HG03066 (cell line): Measurements from ENCODE around the gene PTPRR.
"Not testable (repeated sequence)": the region's sequence is repeated elsewhere in the genome, so short reads cannot be mapped to it uniquely, and the experiment has no call there.

Source experiments
- ATAC-seq: cut with Tn5 transposase; IDR thresholded peaks from one replicate; pipeline ENCODE4 v1.9.1; 2021; ENCODE audit warnings: low read depth; ENCODE audit not compliant: unreplicated experiment

PTPRR gene

GRCh38 chr12:70842136-70842535 is 78.4 kb downstream of the PTPRR start:
- no peak for ATAC-seq

GRCh38 chr12:70840656-70841350 is 79.7 kb downstream of the PTPRR start:
- no peak for ATAC-seq

- ATAC-seq, result no peak
Measured at GRCh38 chr12:70839544-70839943, 81.0 kb downstream of the PTPRR start.

GRCh38 chr12:70838127-70838526 is 82.4 kb downstream of the PTPRR start:
- no peak for ATAC-seq

- no peak for ATAC-seq
Measured at GRCh38 chr12:70837026-70837425, 83.5 kb downstream of the PTPRR start.

- ATAC-seq, result no peak
Measured at GRCh38 chr12:70835948-70836347, 84.6 kb downstream of the PTPRR start.

- no peak for ATAC-seq
Measured at GRCh38 chr12:70831543-70831942, 89.0 kb downstream of the PTPRR start.

- no peak for ATAC-seq
Measured at GRCh38 chr12:70830221-70831061, 90.1 kb downstream of the PTPRR start.

- no peak for ATAC-seq
Measured at GRCh38 chr12:70829070-70829469, 91.5 kb downstream of the PTPRR start.

- ATAC-seq, result no peak
Measured at GRCh38 chr12:70828351-70828750, 92.2 kb downstream of the PTPRR start.

- ATAC-seq, result no peak
Measured at GRCh38 chr12:70826156-70826555, 94.4 kb downstream of the PTPRR start.

GRCh38 chr12:70824511-70824910 is 96.0 kb downstream of the PTPRR start:
- no peak for ATAC-seq

- no peak for ATAC-seq
Measured at GRCh38 chr12:70823182-70823976, 97.2 kb downstream of the PTPRR start.

- ATAC-seq, result no peak
Measured at GRCh38 chr12:70822412-70822811, 98.1 kb downstream of the PTPRR start.

GRCh38 chr12:70815971-70816391 is 104.6 kb downstream of the PTPRR start:
- ATAC-seq, result no peak

- ATAC-seq, result no peak
Measured at GRCh38 chr12:70815056-70815455, 105.5 kb downstream of the PTPRR start.

- no peak for ATAC-seq
Measured at GRCh38 chr12:70813559-70813958, 107.0 kb downstream of the PTPRR start.

GRCh38 chr12:70812136-70812535 is 108.4 kb downstream of the PTPRR start:
- no peak for ATAC-seq

GRCh38 chr12:70809887-70810286 is 110.7 kb downstream of the PTPRR start:
- ATAC-seq, result no peak

- not testable (repeated sequence) for ATAC-seq
Measured at GRCh38 chr12:70807993-70808392, 112.5 kb downstream of the PTPRR start.

GRCh38 chr12:70806827-70807226 is 113.7 kb downstream of the PTPRR start:
- ATAC-seq, result no peak
